ENCODE results near the gene SELENOO.
"Not testable (repeated sequence)": the region's sequence is repeated elsewhere in the genome, so short reads cannot be mapped to it uniquely, and the experiment has no call there.

The SELENOO gene

GRCh38 chr22:50200461-50201190 is at the start of gene SELENOO:
Gene SELENOO (plus strand): TSS chr22:50201011. CDS start chr22:50201037, 26 bp downstream.
- DNase-seq = peak; percentile 94

- DNase-seq = no peak
These were observed 49.0 kb upstream of the SELENOO start for GRCh38 chr22:50151571-50152537.

- no peak for DNase-seq
These were observed 47.6 kb upstream of the SELENOO start for GRCh38 chr22:50153056-50153755.

GRCh38 chr22:50153756-50154140 is 47.1 kb upstream of the SELENOO start:
- peak; percentile 37 for DNase-seq

- DNase-seq = no peak
These were observed 43.0 kb upstream of the SELENOO start for GRCh38 chr22:50157709-50158375.

GRCh38 chr22:50160947-50161346 is 39.9 kb upstream of the SELENOO start:
- DNase-seq = no peak

- no peak for DNase-seq
These were observed 39.1 kb upstream of the SELENOO start for GRCh38 chr22:50161508-50162390.

GRCh38 chr22:50162391-50162956 is 38.3 kb upstream of the SELENOO start:
- no peak for DNase-seq

- no peak for DNase-seq
These were observed 35.2 kb upstream of the SELENOO start for GRCh38 chr22:50165436-50166123.

- DNase-seq = no peak
These were observed 32.9 kb upstream of the SELENOO start for GRCh38 chr22:50167689-50168489.

GRCh38 chr22:50168490-50169180 is 32.2 kb upstream of the SELENOO start:
- not testable (repeated sequence) for DNase-seq

GRCh38 chr22:50169181-50169759 is 31.5 kb upstream of the SELENOO start:
- DNase-seq = no peak

- no peak for DNase-seq
These were observed 31.0 kb upstream of the SELENOO start for GRCh38 chr22:50169774-50170341.

GRCh38 chr22:50170453-50171318 is 30.1 kb upstream of the SELENOO start, which contains the start of gene PANX2:
Gene PANX2 (plus strand): TSS chr22:50170731. CDS start chr22:50170731, 0 bp downstream.
- DNase-seq = no peak

GRCh38 chr22:50171319-50171964 is 29.4 kb upstream of the SELENOO start:
- DNase-seq = no peak

- no peak for DNase-seq
These were observed 28.8 kb upstream of the SELENOO start for GRCh38 chr22:50171965-50172421.
